Mononuclear cell (primary cell): Measurements from ENCODE around the gene RAB21. TPM values are rescaled to one million over a fixed set of nuclear protein-coding genes. Genes with fewer than 3 reads are reported as not detected.
"Not testable (repeated sequence)": the region's sequence is repeated elsewhere in the genome, so short reads cannot be mapped to it uniquely, and the experiment has no call there.

Source experiments
- H3K27me3 ChIP-seq: 2 replicates; pipeline ENCODE4 v1.6.0; 2011; ENCODE audit warnings: low read length, control low read depth; ENCODE audit not compliant: insufficient read depth
- H3K4me1 ChIP-seq: 2 replicates; pipeline ENCODE4 v1.5.1; 2011; ENCODE audit warnings: mild to moderate bottlenecking, low read length, control low read depth; ENCODE audit not compliant: insufficient read depth
- H3K4me3 ChIP-seq: 2 replicates; pipeline ENCODE4 v1.5.1; 2011; ENCODE audit warnings: mild to moderate bottlenecking, low read length, moderate library complexity
- H3K9me3 ChIP-seq: 2 replicates; pipeline ENCODE4 v1.5.1; 2011; ENCODE audit warnings: low read depth, mild to moderate bottlenecking, control low read depth, low read length
- total RNA-seq: library from RNA; depleted of rRNA; stranded (reverse); fragments of >200 nt; gene quantifications from one replicate; pipeline ENCODE4 v1.2.3, GENCODE V29; 2012

RAB21 gene
- total RNA-seq, 1 donor, result 43.0 TPM

DNA sequence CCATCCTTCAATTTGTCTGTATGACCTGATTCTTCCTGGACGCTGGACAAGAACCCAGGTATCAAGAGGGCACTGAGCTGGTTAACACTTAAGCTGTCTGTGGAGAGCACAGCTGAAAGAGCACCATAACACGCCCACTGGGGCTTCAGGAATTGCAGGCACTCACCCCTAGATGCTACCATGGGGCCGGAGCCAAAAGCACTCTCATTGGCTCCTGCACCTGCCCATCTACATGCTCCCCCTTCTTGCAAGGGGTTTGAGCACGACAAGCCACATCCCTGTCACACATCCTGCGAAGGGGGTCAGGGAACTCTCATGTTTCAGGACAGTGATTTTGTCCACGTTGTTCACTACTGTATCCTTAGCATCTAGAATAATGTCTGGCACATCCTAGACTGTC, 49.8 kb downstream of the RAB21 start:
- Histone ChIP-seq H3K27me3 (no peaks in the 10 kb centered on the region), H3K9me3 (no peaks in the 10 kb centered on the region), H3K4me1 (no peaks in the 10 kb centered on the region), H3K4me3 (no peak overlapping the region)

DNA sequence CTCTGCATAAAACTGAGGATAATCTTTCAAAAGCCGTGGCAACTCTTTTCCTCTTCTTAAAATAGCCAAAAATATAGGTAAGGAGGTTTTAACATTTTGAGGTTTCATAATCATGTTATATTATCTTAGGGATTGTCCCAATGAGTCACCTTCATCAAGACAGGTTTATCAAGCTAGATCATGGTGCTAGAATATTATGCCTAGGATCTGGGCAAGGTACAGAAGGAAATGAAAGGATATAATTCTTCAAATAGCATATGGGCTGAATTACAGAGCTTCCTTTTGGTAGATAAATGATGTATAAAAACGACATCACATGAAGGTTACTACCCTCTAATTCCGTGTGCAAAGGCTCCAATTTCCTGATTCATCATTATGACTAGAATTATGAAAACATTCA, 56.3 kb downstream of the RAB21 start:
- H3K27me3 ChIP-seq, result no peaks in the 10 kb centered on the region
- no peaks in the 10 kb centered on the region for H3K9me3 ChIP-seq
- H3K4me1 ChIP-seq, result no peaks in the 10 kb centered on the region
- no peak overlapping the region for H3K4me3 ChIP-seq

DNA sequence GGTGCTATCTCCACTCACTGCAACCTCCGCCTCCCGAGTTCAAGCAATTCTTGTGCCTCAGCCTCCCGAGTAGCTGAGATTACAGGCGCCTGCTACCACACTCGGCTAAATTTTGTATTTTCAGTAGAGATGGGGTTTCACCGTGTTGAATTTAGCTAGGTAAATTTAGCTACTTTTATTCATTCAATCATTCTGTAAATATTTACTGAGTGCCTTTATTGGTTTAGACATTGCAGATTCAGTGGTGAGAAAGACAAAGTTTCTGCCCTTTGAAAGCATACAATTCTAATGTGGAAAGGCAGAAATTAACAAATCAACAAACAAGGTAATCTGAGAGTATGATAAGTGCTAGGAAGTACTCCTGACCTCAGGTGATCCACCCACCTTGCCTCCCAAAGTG, 60.6 kb downstream of the RAB21 start:
- H3K4me1 ChIP-seq, H3K9me3 ChIP-seq, H3K4me3 ChIP-seq, H3K27me3 ChIP-seq: not testable (repeated sequence)

DNA sequence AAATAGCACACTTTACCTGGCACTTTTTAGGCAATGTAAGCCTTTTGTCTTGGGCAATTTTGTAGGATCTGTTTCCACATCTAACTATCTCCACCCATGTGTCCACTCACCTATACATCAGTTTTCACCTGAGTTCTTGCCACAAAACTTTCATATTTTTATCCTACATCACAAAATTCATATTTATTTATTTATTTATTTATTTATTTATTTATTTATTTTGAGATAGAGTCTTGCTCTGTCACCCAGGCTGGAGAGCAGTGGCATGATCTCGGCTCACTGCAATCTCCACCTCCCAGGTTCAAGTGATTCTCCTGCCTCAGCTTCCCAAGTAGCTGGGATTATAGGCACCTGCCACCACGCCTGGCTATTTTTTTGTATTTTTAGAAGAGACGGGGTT, 67.4 kb downstream of the RAB21 start:
- H3K27me3 ChIP-seq, H3K9me3 ChIP-seq, H3K4me1 ChIP-seq, H3K4me3 ChIP-seq: not testable (repeated sequence)

DNA sequence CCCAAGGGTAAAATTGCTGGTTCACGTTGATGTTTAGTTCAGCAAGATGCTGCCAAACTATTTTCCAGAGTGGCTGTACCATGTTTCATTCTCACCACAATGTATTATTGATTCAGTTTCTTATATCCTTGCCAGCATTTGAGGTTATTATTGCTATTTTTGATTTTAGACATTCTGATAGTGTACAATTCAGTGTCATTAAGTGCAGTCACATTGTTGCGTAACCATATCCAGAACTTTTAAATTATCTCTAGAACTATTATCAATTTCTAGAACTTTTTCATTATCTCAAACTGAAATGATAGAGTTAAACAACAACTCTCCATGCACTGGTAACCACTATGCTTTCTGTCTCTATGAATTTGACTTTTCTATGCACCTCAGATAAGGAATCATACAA, 74.2 kb downstream of the RAB21 start:
- H3K27me3 ChIP-seq, result peaks cover 3% of the 10 kb centered on the region
- H3K9me3 ChIP-seq, result no peaks in the 10 kb centered on the region
- no peak overlapping the region for H3K4me3 ChIP-seq
- no peaks in the 10 kb centered on the region for H3K4me1 ChIP-seq

DNA sequence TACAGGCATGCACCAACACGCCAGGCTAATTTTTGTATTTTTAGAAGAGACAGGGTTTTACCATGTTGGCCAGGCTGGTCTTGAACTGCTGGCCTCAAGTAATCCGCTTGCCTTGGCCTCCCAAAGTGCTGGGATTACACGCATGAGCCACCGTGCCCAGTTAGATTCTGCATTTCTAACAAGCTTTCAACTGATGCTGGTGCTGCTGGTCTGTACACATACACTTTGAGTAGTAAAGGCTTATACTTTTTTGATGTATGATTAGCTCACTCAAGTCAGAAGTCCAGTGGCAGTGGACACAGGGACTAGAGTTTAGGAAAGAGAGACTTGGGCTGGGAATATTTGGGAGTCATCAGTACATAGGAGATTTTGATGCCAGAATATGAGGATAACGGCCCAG, 82.7 kb downstream of the RAB21 start:
- Histone ChIP-seq H3K27me3 (peaks cover 6% of the 10 kb centered on the region), H3K9me3 (no peaks in the 10 kb centered on the region), H3K4me1 (peaks cover 26% of the 10 kb centered on the region), H3K4me3 (no peak overlapping the region)

DNA sequence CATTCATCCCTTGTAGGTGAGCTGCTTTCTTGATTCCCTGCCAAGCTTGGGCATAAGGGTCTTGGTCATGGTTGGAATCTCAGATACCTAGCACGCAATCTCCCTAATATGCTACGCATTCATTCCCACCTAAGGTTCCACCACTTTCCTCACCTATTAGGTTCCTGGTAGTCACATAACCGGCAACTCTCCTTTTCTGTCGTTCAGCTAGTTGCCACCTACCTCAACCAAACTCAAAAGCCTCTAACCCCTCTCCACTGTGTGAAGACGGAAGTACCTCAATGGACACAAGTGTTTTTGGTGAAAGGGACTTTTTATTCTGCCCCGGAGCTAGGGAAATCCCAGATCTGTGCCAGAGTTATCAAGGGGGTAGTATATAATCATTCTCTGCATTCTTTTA, 83.6 kb downstream of the RAB21 start:
- peaks cover 29% of the 10 kb centered on the region for H3K4me1 ChIP-seq
- H3K4me3 ChIP-seq, result no peak overlapping the region
- H3K27me3 ChIP-seq, result peaks cover 6% of the 10 kb centered on the region
- no peaks in the 10 kb centered on the region for H3K9me3 ChIP-seq

DNA sequence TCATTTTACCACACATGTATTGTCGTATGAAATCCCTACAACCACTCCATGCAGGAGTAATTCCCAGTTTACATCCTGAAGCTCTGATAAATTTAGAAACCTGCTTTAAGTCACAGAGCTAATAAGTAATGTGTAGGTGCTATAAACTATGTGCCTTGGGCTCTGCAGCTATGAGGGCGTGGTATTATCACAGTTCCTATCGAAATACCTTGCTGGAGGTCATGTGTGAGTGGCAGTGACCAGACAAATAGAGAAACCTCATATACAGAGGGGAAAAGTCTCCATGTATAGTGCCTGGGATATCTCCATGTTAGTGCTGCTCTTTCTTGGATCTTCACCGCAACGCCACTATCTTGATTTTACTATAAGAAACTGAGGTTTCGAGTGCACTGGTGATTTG, 84.0 kb downstream of the RAB21 start:
- Histone ChIP-seq H3K9me3 (no peaks in the 10 kb centered on the region), H3K27me3 (peaks cover 4% of the 10 kb centered on the region), H3K4me3 (peak overlapping the region; percentile 66), H3K4me1 (peaks cover 30% of the 10 kb centered on the region)

DNA sequence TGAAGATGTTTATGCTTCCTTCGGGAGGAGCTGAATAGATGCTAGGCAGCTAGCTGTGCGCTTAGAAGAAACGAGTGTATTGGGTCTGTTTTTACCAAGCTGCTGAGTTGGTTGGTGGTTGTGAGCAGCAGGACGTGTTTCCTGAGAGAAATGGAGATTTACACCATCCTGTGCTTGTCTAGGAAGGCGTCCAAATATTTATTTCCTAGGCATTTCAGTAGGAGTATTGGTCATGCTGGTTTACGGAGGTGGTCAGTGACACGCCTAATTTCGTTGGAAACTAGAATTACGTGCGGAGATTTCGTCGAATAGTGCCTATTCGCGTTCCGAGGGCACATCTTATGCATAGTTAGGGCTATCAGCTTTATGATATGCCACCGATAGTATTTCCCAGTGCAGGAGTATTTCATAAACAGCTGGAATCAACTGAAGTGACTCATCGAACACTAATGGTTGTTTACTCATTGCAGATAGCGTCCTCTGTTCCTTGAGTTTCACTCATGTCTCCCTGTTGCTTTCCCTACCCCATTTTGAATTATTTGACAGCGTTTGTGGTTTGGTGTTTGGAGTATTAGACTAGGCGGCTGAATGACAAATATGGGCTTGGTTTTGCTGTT, 85.7 kb downstream of the RAB21 start:
- H3K4me1 ChIP-seq, result peaks cover 36% of the 10 kb centered on the region
- peak overlapping the region; percentile 66 for H3K4me3 ChIP-seq
- no peaks in the 10 kb centered on the region for H3K9me3 ChIP-seq
- H3K27me3 ChIP-seq, result no peaks in the 10 kb centered on the region

DNA sequence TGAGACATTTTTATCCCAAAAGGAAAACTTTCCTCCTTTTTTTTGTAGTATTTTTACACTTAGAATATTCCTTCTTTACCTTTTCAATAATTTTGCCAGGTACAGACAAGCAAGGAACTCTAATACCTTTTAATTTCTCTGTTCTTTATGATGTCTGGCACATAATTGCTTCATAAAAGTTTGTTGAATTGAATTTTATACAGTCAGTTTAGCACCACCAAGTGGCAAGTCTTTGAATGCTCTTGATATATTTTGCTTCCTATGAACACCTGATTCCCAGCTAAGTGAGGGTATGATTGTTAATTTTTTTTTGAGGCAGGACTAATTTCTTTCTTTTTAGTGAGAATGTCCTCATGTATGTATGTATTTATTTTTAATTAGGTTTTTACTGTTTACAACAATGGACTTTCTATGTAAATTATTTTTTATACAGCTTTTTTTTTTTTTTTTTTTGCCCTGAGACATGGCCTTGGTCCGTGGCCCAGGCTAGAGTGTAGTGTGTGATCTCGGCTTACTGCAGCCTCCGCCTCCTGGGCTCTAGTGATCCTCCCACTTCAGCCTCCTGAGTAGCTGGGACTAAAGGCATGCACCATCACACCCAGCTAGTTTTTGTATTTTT, 91.8 kb downstream of the RAB21 start:
- Histone ChIP-seq H3K27me3 (no peaks in the 10 kb centered on the region), H3K4me1 (peaks cover 27% of the 10 kb centered on the region), H3K9me3 (no peaks in the 10 kb centered on the region), H3K4me3 (no peak overlapping the region)

DNA sequence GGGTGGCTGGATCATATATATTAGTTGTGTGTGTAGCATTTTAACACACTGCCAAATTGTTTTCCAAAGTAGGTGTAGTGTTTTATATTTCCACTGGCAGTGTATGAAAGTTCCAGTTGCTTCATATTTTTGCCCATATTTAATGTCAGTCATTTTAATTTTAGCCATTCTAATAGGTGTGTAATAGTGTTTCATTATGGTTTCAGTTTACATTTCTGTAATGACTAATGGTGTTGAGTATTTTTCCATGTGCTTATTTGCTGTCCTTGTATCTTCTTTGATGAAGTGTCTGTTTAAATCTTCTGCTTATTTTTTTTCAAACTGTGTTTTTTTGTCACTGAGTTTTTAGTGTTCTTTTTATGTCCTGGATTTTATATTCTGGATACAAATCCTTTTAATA, 93.5 kb downstream of the RAB21 start:
- H3K4me1 ChIP-seq, result peaks cover 18% of the 10 kb centered on the region
- no peaks in the 10 kb centered on the region for H3K27me3 ChIP-seq
- H3K4me3 ChIP-seq, result no peak overlapping the region
- H3K9me3 ChIP-seq, result no peaks in the 10 kb centered on the region

DNA sequence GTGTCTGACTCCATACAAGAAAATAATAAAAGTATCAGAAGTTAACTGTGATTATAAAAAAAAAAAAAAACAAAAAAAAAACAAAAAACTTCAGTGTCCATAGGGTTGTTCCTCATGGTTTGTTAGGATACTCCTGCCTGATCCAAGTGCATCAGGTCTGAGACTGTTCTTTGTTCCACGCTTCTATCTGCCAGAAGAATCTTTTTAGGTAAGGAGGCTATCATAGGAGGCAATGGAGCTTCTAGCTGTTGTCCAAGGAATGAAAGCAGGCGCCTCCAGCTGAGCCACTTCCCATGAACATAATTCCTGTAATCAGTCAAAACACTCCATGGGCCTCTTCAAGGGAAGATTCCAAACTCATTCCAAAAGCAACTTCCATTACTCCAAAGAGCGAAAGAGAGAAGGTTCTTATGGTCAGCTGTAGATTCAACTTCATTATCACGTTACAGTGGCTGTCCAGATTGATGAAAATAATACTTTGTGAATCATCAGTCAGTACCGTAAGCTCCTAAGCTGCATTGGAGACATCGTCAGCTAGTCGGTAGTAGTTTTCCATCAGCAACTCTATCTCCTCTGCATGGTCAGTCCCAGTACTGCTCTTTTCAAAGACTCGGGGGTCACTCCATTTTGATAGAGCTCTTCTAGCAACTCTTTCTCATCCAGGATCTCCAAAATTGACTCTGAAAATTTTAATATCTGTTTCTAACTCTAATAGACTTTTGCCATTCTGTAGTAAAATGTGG, 94.6 kb downstream of the RAB21 start:
- Histone ChIP-seq H3K4me3 (no peak overlapping the region), H3K27me3 (no peaks in the 10 kb centered on the region), H3K4me1 (peaks cover 13% of the 10 kb centered on the region), H3K9me3 (no peaks in the 10 kb centered on the region)

Other genes starting within 250 kb of the RAB21 start
- gene ZFC3H1, start 91.0 kb upstream of the RAB21 start, total RNA-seq, result 132 TPM
- 13.0 TPM for gene THAP2, start 90.6 kb upstream of the RAB21 start, total RNA-seq
- 15.4 TPM for gene TMEM19, start 68.8 kb upstream of the RAB21 start, total RNA-seq
- gene TBC1D15, start 84.9 kb downstream of the RAB21 start, total RNA-seq, result 120 TPM
- gene TPH2, start 184.0 kb downstream of the RAB21 start, total RNA-seq, result not detected